WTC11 (cell line): ENCODE measurements around the gene KCNJ6. TPM values are rescaled to one million over a fixed set of nuclear protein-coding genes. Genes with fewer than 3 reads are reported as not detected.
A peak's percentile ranks its signal among the peaks of the same experiment; 100 is the strongest.

Experiments used
- ATAC-seq: fragments of 200-7000 bp; cut with Tn5 transposase; 2 replicates; pipeline ENCODE4 v1.10.0; 2021; ENCODE audit warnings: mild to moderate bottlenecking, moderate library complexity
- CTCF ChIA-PET: fragments of 300-600 bp; sonication (Branson Sonifier 250); formaldehyde crosslinking; loops from one replicate; lab custom pipeline; 2021; ENCODE audit warnings: antibody characterized with exemption; lab: Charles Lee
- POLR2A ChIA-PET: fragments of 350-600 bp; sonication (Branson Sonifier 250); formaldehyde crosslinking; loops from one replicate; lab custom pipeline; 2021; ENCODE audit warnings: antibody characterized with exemption; lab: Charles Lee
- DNase-seq: peaks from one replicate; pipeline ENCODE4 v3.0.0; 2021; ENCODE audit warnings: low spot score
- H3K27ac Mint-ChIP-seq: 2 replicates; pipeline ENCODE4 v1.8.0; 2021; ENCODE audit warnings: mixed read lengths
- H3K27me3 Mint-ChIP-seq: 2 replicates; pipeline ENCODE4 v1.8.0; 2021; ENCODE audit warnings: low read depth, mild to moderate bottlenecking, moderate library complexity, mixed read lengths
- H3K36me3 Mint-ChIP-seq: 2 replicates; pipeline ENCODE4 v1.8.0; 2021; ENCODE audit warnings: mixed read lengths
- H3K4me1 Mint-ChIP-seq: 2 replicates; pipeline ENCODE4 v1.8.0; 2022; ENCODE audit warnings: mixed read lengths
- H3K4me3 Mint-ChIP-seq: 2 replicates; pipeline ENCODE4 v1.8.0; 2021; ENCODE audit warnings: mild to moderate bottlenecking, moderate library complexity, mixed read lengths
- H3K9me3 Mint-ChIP-seq: 2 replicates; pipeline ENCODE4 v1.8.0; 2021; ENCODE audit warnings: mixed read lengths
- CREB1 ChIP-seq: sonication (generic); formaldehyde crosslinking; IDR thresholded peaks from 2 replicates; pipeline ENCODE4 v1.8.0; 2023; ENCODE audit warnings: mild to moderate bottlenecking, missing genetic modification reagents
- E2F5 ChIP-seq: sonication (generic); formaldehyde crosslinking; IDR thresholded peaks from 2 replicates; pipeline ENCODE4 v1.8.1; 2022; ENCODE audit warnings: mild to moderate bottlenecking, moderate library complexity, missing genetic modification reagents
- EMX1 ChIP-seq: fragments of 250-450 bp; sonication (Bioruptor Pico); IDR thresholded peaks from 2 replicates; pipeline ENCODE4 v1.8.0; 2021; ENCODE audit warnings: mild to moderate bottlenecking
- FOXJ3 ChIP-seq: sonication (generic); formaldehyde crosslinking; IDR thresholded peaks from 2 replicates; pipeline ENCODE4 v1.9.0; 2021; ENCODE audit warnings: missing genetic modification reagents, mild to moderate bottlenecking, borderline replicate concordance
- GABPB1 ChIP-seq: sonication (generic); formaldehyde crosslinking; IDR thresholded peaks from 2 replicates; pipeline ENCODE4 v1.8.1; 2023; ENCODE audit warnings: mild to moderate bottlenecking, missing genetic modification reagents
- GRHL2 ChIP-seq: fragments of 250-450 bp; sonication (Bioruptor Pico); IDR thresholded peaks from 2 replicates; pipeline ENCODE4 v1.8.0; 2022; ENCODE audit warnings: mild to moderate bottlenecking, moderate library complexity; ENCODE audit not compliant: insufficient replicate concordance, severe bottlenecking
- GTF2I ChIP-seq: fragments of 250-450 bp; sonication (Bioruptor Pico); conservative IDR thresholded peaks from 2 replicates; pipeline ENCODE4 v1.4.0; 2021; ENCODE audit warnings: mild to moderate bottlenecking
- JUN ChIP-seq: sonication (generic); formaldehyde crosslinking; IDR thresholded peaks from 2 replicates; pipeline ENCODE4 v1.8.0; 2023; ENCODE audit warnings: mild to moderate bottlenecking, missing genetic modification reagents
- NR3C1 ChIP-seq: sonication (generic); formaldehyde crosslinking; conservative IDR thresholded peaks from 2 replicates; pipeline ENCODE4 v1.8.1; 2023; ENCODE audit warnings: low read depth, mild to moderate bottlenecking, missing genetic modification reagents
- RORB ChIP-seq: fragments of 250-450 bp; sonication (Bioruptor Pico); IDR thresholded peaks from 2 replicates; pipeline ENCODE4 v1.9.0; 2021; ENCODE audit warnings: mild to moderate bottlenecking
- TEAD4 ChIP-seq: sonication (generic); formaldehyde crosslinking; IDR thresholded peaks from 2 replicates; pipeline ENCODE4 v1.8.0; 2022; ENCODE audit warnings: mild to moderate bottlenecking, missing genetic modification reagents
- TP53 ChIP-seq: sonication (generic); formaldehyde crosslinking; IDR thresholded peaks from 2 replicates; pipeline ENCODE4 v1.8.1; 2023; ENCODE audit warnings: mild to moderate bottlenecking, missing genetic modification reagents
- ZNF121 ChIP-seq: sonication (generic); formaldehyde crosslinking; IDR thresholded peaks from 2 replicates; pipeline ENCODE4 v1.8.0; 2023; ENCODE audit warnings: missing genetic modification reagents
- ZNF263 ChIP-seq: sonication (generic); formaldehyde crosslinking; IDR thresholded peaks from 2 replicates; pipeline ENCODE4 v1.8.1; 2022; ENCODE audit warnings: low read depth, mild to moderate bottlenecking, moderate library complexity, missing genetic modification reagents
- ZNF423 ChIP-seq: fragments of 250-450 bp; sonication (Bioruptor Pico); IDR thresholded peaks from 2 replicates; pipeline ENCODE4 v2.1.2; 2022; ENCODE audit warnings: mild to moderate bottlenecking, moderate library complexity
- total RNA-seq: library from RNA; stranded (reverse); gene quantifications from 3 replicates; pipeline ENCODE4 v1.2.3, GENCODE V29; 2021
- TF ChIP-seq, protein P1 (sequence below): sonication (generic); formaldehyde crosslinking; IDR thresholded peaks from 2 replicates; pipeline ENCODE4 v1.8.0; 2023; ENCODE audit warnings: missing genetic modification reagents, mild to moderate bottlenecking, borderline replicate concordance
- TF ChIP-seq, protein P2 (sequence below): sonication (generic); formaldehyde crosslinking; IDR thresholded peaks from 2 replicates; pipeline ENCODE4 v1.8.1; 2023; ENCODE audit warnings: mild to moderate bottlenecking, missing genetic modification reagents, moderate library complexity
- TF ChIP-seq, protein P3 (sequence below): fragments of 250-450 bp; sonication (Bioruptor Pico); IDR thresholded peaks from 2 replicates; pipeline ENCODE4 v1.9.0; 2021; ENCODE audit warnings: moderate library complexity, mild to moderate bottlenecking, inconsistent platforms, borderline replicate concordance
- TF ChIP-seq, protein P4 (sequence below): sonication (generic); formaldehyde crosslinking; IDR thresholded peaks from 2 replicates; pipeline ENCODE4 v1.8.1; 2023; ENCODE audit warnings: mild to moderate bottlenecking, missing genetic modification reagents, moderate library complexity
- TF ChIP-seq, protein P5 (sequence below): fragments of 200-600 bp; IDR thresholded peaks from 2 replicates; pipeline ENCODE4 v1.8.0; 2022; ENCODE audit warnings: antibody characterized with exemption

The KCNJ6 gene
- total RNA-seq, 1 experiment from 2014 or later: 0.35 TPM

GRCh38 chr21:37821092-37821491 lies 95.2 kb downstream of the KCNJ6 start (continued):
- TF ChIP-seq E2F5 (CRISPR knock-in tag) (no peak), GTF2I (CRISPR knock-in tag) (no peak), NR3C1 (CRISPR knock-in tag) (no peak)

- no peaks in the 10 kb centered on the region for H3K36me3 Mint-ChIP-seq
- ATAC-seq (no peak), DNase-seq (no peak)
- H3K27ac Mint-ChIP-seq: peak overlapping the region; percentile 69
- ChIA-PET POLR2A (no interaction called here), CTCF (no interaction called here)
- no peak overlapping the region for H3K4me3 Mint-ChIP-seq
- TF ChIP-seq, protein P1, sequence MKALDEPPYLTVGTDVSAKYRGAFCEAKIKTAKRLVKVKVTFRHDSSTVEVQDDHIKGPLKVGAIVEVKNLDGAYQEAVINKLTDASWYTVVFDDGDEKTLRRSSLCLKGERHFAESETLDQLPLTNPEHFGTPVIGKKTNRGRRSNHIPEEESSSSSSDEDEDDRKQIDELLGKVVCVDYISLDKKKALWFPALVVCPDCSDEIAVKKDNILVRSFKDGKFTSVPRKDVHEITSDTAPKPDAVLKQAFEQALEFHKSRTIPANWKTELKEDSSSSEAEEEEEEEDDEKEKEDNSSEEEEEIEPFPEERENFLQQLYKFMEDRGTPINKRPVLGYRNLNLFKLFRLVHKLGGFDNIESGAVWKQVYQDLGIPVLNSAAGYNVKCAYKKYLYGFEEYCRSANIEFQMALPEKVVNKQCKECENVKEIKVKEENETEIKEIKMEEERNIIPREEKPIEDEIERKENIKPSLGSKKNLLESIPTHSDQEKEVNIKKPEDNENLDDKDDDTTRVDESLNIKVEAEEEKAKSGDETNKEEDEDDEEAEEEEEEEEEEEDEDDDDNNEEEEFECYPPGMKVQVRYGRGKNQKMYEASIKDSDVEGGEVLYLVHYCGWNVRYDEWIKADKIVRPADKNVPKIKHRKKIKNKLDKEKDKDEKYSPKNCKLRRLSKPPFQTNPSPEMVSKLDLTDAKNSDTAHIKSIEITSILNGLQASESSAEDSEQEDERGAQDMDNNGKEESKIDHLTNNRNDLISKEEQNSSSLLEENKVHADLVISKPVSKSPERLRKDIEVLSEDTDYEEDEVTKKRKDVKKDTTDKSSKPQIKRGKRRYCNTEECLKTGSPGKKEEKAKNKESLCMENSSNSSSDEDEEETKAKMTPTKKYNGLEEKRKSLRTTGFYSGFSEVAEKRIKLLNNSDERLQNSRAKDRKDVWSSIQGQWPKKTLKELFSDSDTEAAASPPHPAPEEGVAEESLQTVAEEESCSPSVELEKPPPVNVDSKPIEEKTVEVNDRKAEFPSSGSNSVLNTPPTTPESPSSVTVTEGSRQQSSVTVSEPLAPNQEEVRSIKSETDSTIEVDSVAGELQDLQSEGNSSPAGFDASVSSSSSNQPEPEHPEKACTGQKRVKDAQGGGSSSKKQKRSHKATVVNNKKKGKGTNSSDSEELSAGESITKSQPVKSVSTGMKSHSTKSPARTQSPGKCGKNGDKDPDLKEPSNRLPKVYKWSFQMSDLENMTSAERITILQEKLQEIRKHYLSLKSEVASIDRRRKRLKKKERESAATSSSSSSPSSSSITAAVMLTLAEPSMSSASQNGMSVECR: no peak
- TF ChIP-seq, protein P2, sequence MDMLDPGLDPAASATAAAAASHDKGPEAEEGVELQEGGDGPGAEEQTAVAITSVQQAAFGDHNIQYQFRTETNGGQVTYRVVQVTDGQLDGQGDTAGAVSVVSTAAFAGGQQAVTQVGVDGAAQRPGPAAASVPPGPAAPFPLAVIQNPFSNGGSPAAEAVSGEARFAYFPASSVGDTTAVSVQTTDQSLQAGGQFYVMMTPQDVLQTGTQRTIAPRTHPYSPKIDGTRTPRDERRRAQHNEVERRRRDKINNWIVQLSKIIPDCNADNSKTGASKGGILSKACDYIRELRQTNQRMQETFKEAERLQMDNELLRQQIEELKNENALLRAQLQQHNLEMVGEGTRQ (CRISPR knock-in tag): peak; percentile 67
- H3K4me1 Mint-ChIP-seq: peaks cover 30% of the 10 kb centered on the region
- no peaks in the 10 kb centered on the region for H3K27me3 Mint-ChIP-seq
- peaks cover 4% of the 10 kb centered on the region for H3K9me3 Mint-ChIP-seq
Measured at GRCh38 chr21:37819372-37819771, 96.9 kb downstream of the KCNJ6 start.

- H3K27me3 Mint-ChIP-seq: no peaks in the 10 kb centered on the region
- POLR2A ChIA-PET: no interaction called here
- peaks cover 27% of the 10 kb centered on the region for H3K4me1 Mint-ChIP-seq
- peaks cover 5% of the 10 kb centered on the region for H3K36me3 Mint-ChIP-seq
- H3K27ac Mint-ChIP-seq: no peak overlapping the region
- ATAC-seq (0 out of 2 replicates have a peak, but pooled peaks have one; percentile 26), DNase-seq (no peak)
- peaks cover 22% of the 10 kb centered on the region for H3K9me3 Mint-ChIP-seq
- no peak overlapping the region for H3K4me3 Mint-ChIP-seq
- no peak for TF ChIP-seq ZNF263 (CRISPR knock-in tag)
- no peak for TF ChIP-seq FOXJ3 (CRISPR knock-in tag)
- TF ChIP-seq, protein P3, sequence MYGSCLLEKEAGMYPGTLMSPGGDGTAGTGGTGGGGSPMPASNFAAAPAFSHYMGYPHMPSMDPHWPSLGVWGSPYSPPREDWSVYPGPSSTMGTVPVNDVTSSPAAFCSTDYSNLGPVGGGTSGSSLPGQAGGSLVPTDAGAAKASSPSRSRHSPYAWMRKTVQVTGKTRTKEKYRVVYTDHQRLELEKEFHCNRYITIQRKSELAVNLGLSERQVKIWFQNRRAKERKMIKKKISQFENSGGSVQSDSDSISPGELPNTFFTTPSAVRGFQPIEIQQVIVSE (CRISPR knock-in tag): no peak
- CTCF ChIA-PET: no interaction called here
Measured at GRCh38 chr21:37817242-37817641, 99.0 kb downstream of the KCNJ6 start.

DNA sequence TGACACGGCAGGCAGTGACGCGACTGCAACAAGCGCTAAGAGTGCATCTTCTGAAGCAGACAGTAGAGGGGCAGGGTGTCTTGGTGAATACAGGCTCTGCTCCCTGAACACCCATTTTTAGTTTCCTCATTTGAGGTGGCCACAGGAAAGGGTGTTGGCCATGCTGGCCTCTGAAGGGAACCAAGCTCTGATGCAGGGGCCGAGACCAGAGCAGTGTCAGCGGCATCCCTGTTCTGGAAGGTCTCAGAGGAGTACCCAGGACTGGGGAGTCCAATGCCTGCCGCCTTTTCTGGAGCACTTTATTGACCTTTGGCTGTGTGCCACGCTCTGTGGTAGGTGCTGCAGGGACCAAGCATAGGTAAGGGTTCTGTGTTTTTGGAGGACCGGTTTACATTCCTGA lies 100.4 kb downstream of the KCNJ6 start:
- Mint-ChIP-seq H3K4me1 (peaks cover 27% of the 10 kb centered on the region), H3K9me3 (peaks cover 32% of the 10 kb centered on the region), H3K27me3 (no peaks in the 10 kb centered on the region), H3K27ac (no peak overlapping the region), H3K36me3 (peaks cover 7% of the 10 kb centered on the region), H3K4me3 (no peak overlapping the region)
- ATAC-seq (no peak), DNase-seq (no peak)
- ChIA-PET POLR2A (no interaction called here), CTCF (no interaction called here)
- no peak for TF ChIP-seq ZNF121 (CRISPR knock-in tag)
- TF ChIP-seq ZNF423 (CRISPR knock-in tag): no peak
- TF ChIP-seq, protein P4, sequence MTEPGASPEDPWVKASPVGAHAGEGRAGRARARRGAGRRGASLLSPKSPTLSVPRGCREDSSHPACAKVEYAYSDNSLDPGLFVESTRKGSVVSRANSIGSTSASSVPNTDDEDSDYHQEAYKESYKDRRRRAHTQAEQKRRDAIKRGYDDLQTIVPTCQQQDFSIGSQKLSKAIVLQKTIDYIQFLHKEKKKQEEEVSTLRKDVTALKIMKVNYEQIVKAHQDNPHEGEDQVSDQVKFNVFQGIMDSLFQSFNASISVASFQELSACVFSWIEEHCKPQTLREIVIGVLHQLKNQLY (CRISPR knock-in tag): no peak
- TF ChIP-seq, protein P5, sequence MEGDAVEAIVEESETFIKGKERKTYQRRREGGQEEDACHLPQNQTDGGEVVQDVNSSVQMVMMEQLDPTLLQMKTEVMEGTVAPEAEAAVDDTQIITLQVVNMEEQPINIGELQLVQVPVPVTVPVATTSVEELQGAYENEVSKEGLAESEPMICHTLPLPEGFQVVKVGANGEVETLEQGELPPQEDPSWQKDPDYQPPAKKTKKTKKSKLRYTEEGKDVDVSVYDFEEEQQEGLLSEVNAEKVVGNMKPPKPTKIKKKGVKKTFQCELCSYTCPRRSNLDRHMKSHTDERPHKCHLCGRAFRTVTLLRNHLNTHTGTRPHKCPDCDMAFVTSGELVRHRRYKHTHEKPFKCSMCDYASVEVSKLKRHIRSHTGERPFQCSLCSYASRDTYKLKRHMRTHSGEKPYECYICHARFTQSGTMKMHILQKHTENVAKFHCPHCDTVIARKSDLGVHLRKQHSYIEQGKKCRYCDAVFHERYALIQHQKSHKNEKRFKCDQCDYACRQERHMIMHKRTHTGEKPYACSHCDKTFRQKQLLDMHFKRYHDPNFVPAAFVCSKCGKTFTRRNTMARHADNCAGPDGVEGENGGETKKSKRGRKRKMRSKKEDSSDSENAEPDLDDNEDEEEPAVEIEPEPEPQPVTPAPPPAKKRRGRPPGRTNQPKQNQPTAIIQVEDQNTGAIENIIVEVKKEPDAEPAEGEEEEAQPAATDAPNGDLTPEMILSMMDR: no peak
- TF ChIP-seq GABPB1: no peak
- no peak for TF ChIP-seq GRHL2 (CRISPR knock-in tag)
- TF ChIP-seq E2F5 (CRISPR knock-in tag): no peak
- no peak for TF ChIP-seq RORB
- no peak for TF ChIP-seq CREB1 (CRISPR knock-in tag)
- TF ChIP-seq TEAD4 (CRISPR knock-in tag): no peak
- TF ChIP-seq EMX1 (CRISPR knock-in tag): no peak
- no peak for TF ChIP-seq TP53 (CRISPR knock-in tag)
- no peak for TF ChIP-seq JUN
